Activated CD4-positive, CD25-positive, alpha-beta regulatory T cell treated with anti-CD3 and anti-CD28 coated beads, Interleukin-2, amount 50 U/mL, for 24 hours (primary cell): ENCODE data around the gene BLID.

Experiments
- ATAC-seq, 2 donors: fragments of 150-1000 bp; cut with Tn5 transposase; one replicate each; pipeline ENCODE4 v1.10.0; 2021; ENCODE audit warnings: mild to moderate bottlenecking in 1 of 2, moderate library complexity in 1 of 2

The BLID gene

DNA sequence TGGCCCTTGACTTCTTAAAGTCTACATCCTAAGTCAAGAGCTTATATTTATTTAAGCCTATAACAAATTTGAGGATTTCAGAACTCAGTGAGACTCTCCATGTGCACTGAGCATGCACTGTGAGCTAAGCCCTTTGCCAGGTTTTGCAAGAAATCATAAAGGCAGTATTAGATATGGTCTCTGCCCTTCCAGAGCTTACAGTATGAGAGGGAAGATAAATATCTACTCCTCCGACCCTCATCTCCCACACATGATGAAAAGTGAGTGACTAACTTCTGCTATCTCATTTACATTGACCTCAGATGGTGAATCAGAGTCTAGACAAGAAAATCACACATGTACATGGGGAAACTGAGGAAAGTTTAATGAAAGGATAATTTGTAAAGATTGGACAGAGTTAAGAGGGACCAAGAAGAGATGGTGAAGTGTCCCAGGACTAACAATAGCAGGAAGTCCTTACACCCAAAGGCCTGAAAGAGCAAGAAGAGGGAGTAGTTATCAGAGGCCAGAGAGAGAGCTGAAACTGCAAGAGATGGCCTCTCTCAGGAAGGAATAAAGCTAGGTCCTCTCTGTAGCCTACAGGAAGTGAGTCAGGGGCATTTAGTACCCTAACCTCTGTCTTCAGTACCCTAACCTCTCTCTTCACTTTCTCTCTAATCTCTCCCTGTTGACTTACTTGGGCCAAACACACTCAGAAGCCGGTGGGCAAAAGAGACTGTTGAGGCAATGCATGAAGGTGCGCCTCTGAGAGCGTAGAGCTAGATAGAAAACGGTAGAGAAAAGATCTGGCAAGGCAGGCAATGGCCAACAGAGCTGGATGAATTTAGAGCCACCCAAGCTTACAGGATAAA is 23.0 kb upstream of the BLID start:
- no peak for ATAC-seq

DNA sequence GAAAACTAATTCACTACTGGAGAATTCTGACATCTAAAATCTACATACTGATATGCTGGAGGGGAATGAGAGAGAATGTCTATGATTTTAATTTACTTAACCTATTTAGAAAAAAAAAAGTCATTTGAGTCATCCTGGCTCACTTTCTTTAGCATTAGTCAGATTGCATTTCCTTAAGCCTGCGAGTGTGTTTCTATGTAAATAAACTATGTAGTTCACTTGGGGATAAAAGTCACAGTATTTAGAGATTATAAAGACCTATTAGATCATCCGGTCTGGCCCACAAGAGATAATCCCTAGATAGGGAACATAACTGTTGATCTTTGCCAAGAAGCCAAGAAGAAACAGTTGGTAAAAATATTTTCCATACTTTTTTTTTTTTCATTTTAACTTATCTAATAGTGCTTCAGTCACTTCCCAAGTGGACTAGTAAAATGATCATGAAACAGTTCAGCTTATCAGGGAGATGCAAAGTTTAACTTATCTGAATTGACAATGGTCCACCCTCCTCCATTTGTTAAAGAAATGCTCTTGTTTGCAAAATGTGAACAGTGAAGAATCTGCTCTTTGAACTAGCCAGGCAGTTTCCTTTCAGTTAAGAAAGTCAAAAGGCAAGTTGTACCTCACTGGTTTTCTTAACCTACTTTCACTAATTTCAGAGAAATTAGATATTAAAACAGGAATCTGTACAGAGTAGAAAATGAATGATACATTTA is 21.2 kb upstream of the BLID start:
- no peak for ATAC-seq

- ATAC-seq: no peak
These were observed 15.1 kb upstream of the BLID start for GRCh38 chr11:122131126-122131525.

- ATAC-seq: no peak
These were observed 12.1 kb upstream of the BLID start for GRCh38 chr11:122128146-122128545.

- no peak for ATAC-seq
These were observed 11.0 kb upstream of the BLID start for GRCh38 chr11:122127020-122127419.

DNA sequence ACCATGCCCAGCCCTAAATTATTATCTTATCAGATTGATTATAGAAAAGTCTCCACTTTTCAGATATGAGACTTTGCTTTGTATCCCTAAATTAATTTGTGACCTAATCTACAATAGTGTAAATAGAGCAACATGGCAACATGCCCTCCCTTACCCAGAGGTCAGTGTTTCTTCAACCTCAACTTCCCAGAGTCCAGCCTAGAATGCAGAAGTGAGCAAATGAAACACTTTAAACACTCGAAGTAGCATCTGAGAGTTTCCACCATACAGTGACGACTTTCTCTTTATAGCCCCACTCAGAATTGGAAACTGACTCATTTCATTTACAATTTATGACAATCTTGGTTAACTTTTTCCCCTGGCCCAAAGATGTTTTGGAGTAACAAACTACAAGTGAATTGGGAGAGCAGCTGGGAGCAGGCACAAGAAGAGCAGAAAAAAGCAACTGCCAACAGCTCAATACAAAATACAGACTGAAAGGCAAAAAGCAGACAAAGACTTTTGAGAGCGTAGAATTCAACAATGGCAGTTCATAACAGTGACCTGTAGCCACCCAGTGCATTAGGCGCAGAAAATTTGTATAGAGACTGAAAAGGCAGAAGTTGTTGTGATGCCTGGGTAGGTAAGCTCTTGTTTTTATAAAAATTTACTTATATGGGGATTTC is 10.1 kb upstream of the BLID start:
- ATAC-seq: no peak

GRCh38 chr11:122123263-122123929 is 7.4 kb upstream of the BLID start:
- no peak for ATAC-seq

DNA sequence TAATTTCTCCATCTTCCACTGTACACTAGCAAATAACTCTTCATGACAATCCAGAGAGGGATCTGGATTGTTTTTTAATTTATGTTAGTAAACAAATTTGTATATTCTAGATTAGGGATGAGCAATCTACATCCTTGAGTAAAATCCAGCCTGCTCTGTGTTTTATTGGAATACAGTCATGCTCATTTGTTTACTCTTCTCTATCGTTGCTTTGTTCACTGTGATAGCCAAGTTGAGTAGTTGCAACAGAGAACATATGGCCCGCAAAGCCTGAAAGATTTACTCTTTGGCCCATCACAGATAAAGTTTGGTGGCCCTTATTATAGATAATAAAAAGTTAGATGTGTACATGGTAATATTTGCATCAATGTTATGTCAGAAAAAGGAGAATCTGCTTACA is 6.2 kb upstream of the BLID start:
- no peak for ATAC-seq

GRCh38 chr11:122120096-122120495 is 4.1 kb upstream of the BLID start:
- no peak for ATAC-seq

- no peak for ATAC-seq
These were observed 576 bp upstream of the BLID start for GRCh38 chr11:122116591-122116990.

- no peak for ATAC-seq
These were observed 1.0 kb downstream of the BLID start for GRCh38 chr11:122114976-122115375.

- no peak for ATAC-seq
These were observed 1.9 kb downstream of the BLID start for GRCh38 chr11:122113836-122114825.

GRCh38 chr11:122112470-122113365 is 3.3 kb downstream of the BLID start:
- ATAC-seq: no peak

DNA sequence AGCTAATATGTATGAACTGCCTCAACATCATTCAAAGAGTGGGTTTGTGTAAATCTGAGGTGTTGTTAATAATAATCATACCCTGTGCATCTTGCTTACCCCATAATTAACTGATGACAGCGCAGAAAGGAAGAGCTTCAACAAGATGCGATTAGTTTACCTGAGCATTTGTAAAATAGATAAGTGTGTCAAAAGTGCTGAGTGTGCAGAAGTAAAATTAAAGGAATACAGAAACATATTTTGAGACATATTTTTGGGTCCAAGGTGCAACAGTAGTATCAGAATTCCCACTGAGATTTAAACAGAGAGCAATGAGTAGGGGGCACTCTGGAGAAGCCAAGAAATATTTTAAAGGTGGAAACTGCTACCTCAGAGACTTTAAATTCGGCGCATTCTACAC is 6.1 kb downstream of the BLID start:
- ATAC-seq: no peak

DNA sequence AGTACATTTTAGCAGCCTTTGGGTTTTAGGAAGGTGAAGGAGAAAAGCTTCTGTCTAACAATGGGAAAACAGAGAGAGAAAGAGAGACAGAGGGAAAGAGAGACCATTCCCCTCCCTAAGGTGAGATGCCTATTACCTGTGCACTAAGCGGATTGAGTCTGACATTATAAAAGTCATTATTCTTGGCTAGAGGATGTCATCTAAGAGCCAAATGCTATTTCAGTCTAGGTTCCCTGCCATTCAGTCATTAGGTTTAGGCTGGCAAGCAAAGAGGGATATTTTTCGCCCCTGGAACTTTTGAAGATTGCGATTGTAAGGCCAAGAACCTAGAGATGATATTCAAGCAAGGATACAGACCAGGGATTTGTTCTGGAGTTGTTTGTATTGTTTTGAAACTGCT is 7.2 kb downstream of the BLID start:
- no peak for ATAC-seq

DNA sequence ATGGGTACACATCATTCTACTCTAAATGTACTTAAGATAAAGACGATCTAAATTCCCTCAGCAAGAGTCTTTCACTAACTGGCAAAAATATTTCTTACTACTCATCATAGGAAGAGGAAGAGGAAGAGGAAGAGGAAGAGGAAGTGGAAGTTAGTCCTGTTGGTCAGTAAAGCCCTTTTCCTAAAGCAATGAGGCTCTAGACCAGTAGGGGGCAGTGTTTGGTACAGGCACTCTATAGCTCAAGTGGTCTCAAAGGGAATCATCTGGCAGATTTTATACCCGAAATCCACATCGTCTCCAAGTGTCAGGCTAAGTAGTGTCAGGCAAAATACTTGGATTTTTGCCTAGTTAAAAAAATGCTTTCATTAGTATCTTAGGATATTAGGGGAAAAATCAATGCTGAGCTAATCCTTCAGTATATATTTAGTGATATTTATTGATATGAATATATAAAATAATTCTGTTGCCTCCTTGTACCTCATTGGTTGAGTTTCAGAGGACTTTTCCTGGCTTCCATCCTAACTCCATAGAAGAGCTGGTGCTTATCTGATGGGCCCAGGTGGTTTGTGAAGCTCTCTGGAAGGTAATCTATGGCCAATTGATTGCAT is 7.7 kb downstream of the BLID start:
- no peak for ATAC-seq

DNA sequence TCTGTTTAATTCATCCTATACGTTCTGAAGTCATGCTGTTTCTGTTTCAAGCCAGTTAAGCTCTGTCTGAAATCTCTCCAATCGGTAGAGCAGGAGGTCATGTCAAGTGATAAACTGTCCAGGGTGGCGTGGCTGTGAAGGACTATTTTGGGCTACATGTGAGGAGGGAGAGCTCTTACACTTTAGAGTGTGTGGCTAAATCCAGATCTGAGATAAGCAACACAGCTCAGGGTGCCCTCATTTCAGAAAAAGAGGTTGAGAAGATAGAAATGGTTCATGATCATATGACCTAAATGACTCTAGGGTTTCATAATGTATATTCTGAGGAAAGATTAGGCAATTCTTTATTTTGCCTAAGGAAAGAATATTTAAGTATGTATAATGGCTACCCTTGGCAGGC is 8.4 kb downstream of the BLID start:
- ATAC-seq: no peak

DNA sequence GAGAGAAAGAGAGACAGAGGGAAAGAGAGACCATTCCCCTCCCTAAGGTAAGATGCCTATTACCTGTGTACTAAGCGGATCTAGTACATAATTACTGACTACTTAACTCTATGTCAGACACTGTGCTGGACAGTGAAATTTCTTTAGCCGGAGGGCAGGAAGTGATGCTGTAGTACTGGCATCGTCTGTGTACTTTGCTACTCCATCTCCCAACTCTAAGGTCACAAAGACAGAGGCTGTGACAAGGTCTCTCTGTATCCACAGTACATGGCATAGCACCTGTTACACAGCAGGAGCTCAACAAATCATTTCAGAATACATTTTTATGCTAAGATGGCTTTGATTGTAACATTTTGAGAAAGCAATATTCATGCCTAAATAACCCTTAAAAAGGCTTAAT is 9.0 kb downstream of the BLID start:
- no peak for ATAC-seq

DNA sequence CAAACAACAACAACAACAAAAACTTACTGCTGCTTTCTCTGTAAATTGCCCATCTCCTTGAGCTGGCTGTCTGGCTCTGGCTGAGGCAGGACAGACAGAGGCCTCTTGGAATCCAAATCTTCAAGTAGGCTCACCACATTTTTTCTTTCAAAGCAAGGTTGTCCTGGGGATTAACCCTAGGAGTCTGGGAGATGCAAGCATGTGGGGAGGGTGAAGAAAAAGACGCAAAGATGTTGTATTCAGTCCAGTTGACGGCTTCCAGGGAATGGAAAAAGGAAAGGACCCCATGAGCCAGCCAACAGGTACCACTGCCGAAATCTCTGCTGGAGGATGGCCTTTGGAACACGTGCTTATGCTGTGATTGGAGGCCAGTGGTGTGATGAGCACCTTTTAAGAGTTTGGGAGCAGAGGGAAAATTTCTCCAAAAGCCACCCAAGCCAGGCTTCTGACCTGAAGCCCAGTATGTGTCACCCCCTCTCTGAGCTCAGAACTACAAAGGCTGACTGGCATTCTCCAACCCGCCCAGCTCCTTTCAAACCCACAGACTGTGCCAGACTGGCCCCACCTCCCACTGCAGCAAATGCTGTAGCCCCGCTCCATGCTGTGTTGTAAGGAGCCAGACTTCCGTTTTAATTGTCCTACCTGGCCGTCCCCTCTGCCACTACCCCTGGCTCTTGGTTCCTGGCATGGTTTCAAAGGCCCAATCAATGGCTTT is 10.8 kb downstream of the BLID start:
- ATAC-seq: no peak

DNA sequence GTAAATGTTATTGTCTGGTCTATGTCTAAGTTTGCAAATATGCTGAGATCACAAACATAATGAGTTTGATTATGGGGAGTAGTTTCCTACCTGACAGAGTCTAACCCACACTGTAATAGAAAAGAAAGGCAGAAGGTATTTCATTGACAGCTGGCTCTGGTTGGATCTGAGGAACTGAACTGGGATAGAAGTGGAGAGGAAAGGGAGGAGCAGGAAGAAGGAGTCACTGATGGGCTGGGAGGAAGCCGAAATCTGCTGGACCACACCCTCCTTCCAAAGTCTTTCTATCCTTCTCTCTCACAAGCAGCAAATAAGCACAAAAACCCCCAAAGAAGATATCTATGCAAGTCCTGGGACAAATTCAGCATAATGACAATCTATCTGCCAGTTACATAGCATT is 11.7 kb downstream of the BLID start:
- no peak for ATAC-seq
